Kidney (tissue), 14 donors: Measurements from ENCODE around the gene CYTH3. TPM values are rescaled to one million over a fixed set of nuclear protein-coding genes. Genes with fewer than 3 reads are reported as not detected.
"Not testable (repeated sequence)": the region's sequence is repeated elsewhere in the genome, so short reads cannot be mapped to it uniquely, and the experiment has no call there.

Source experiments
- DNase-seq, 5 donors: peaks; one replicate each; pipeline ENCODE4 v3.0.0-alpha.2; 2013 to 2020
- FAIRE-seq: peaks from 2 replicates; lab custom pipeline; 2012; peaks lifted over from hg19 to GRCh38; lab: Jason Lieb, UNC
- H3K27ac ChIP-seq, 2 donors: one replicate each; pipeline ENCODE4 v1.7.0; 2013; ENCODE audit warnings: low read depth in 2 of 2, low read length in 2 of 2, inconsistent platforms in 1 of 2
- H3K27me3 ChIP-seq: one replicate; pipeline ENCODE4 v1.7.1; 2013; ENCODE audit warnings: low read length, inconsistent platforms; ENCODE audit not compliant: control insufficient read depth, insufficient read depth
- H3K36me3 ChIP-seq, 3 donors: one replicate each; pipeline versions ENCODE4 v1.7.0 to v1.7.1; 2013; ENCODE audit warnings: low read length in 3 of 3, control low read depth in 1 of 3, inconsistent platforms in 1 of 3; ENCODE audit not compliant: insufficient read depth in 3 of 3, control insufficient read depth in 2 of 3
- H3K4me1 ChIP-seq, 3 donors: one replicate each; pipeline versions ENCODE4 v1.7.0 to v1.7.1; 2013; ENCODE audit warnings: low read length in 3 of 3, inconsistent platforms in 1 of 3, low read depth in 1 of 3; ENCODE audit not compliant: control insufficient read depth in 2 of 3, insufficient read depth in 2 of 3
- H3K4me3 ChIP-seq, 3 donors: one replicate each; pipeline versions ENCODE4 v1.7.0 to v1.8.1; 2013; ENCODE audit warnings: low read length in 3 of 3, control low read depth in 1 of 3, inconsistent platforms in 1 of 3
- H3K9ac ChIP-seq, 3 donors: one replicate each; pipeline versions ENCODE4 v1.7.0 to v1.7.1; 2013; ENCODE audit warnings: low read length in 3 of 3, control low read depth in 1 of 3, inconsistent platforms in 1 of 3
- H3K9me3 ChIP-seq, 3 donors: one replicate each; pipeline versions ENCODE4 v1.7.0 to v1.7.1; 2013; ENCODE audit warnings: low read length in 3 of 3, control low read depth in 1 of 3, inconsistent platforms in 1 of 3; ENCODE audit not compliant: control insufficient read depth in 2 of 3, insufficient read depth in 1 of 3
- CTCF ChIP-seq: IDR thresholded peaks from 3 replicates; pipeline ENCODE4 v1.5.1; 2012; ENCODE audit warnings: mild to moderate bottlenecking, moderate library complexity, borderline replicate concordance; ENCODE audit not compliant: insufficient read depth; ENCODE audit errors: extremely low read depth
- intact Hi-C: fragments of 100-400 bp; cut with DNase I; formaldehyde crosslinking; loops from one replicate; pipeline ENCODE4 v1.11.1; 2022
- polyA plus RNA-seq: library from polyadenylated mRNA; stranded (reverse); fragments of 350-450 nt; fragmentation: Illumina TruSeq; extraction: RNeasy Lipid Tissue Mini Kit (QIAGEN cat#74804); gene quantifications from one replicate; pipeline ENCODE4 v1.2.3, GENCODE V29; 2014; ENCODE audit warnings: low read depth, low replicate concordance; ENCODE audit not compliant: insufficient read depth
- total RNA-seq: library from RNA; stranded (reverse); fragmentation: NEBNext Ultra II Directional; extraction: Animal tissue kit (Norgen Biotek cat#: 25700); gene quantifications from one replicate; pipeline ENCODE4 v1.2.1, GENCODE V29; 2021
- donor health status: control.
- donor health status: control.
- donor health status: control.
- donor health status: control.
- donor health status: control.
- donor health status: DM: yes; HTN: yes; CAD: no.
- donor health status: Normal renal cell carcinoma (clear cell type).

CYTH3 gene
- total and polyA plus RNA-seq, 2 donors from 2014 or later = 9.1 to 18.5 TPM

GRCh38 chr7:6227294-6227846, 45.1 kb downstream of the CYTH3 start:
- H3K36me3 ChIP-seq = no peaks in the 10 kb centered on the region
- H3K27ac ChIP-seq = peak overlapping the region in 1 of 2 donors; percentile 13
- no peak overlapping the region for H3K4me3 ChIP-seq
- H3K9me3 ChIP-seq = no peaks in the 10 kb centered on the region
- DNase-seq (peak in 2 of 5 donors; percentile 30 to 65), FAIRE-seq (no peak)
- H3K4me1 ChIP-seq = peaks cover 2 to 19% (median 16%) of the 10 kb centered on the region in 3 donors
- H3K27me3 ChIP-seq = no peaks in the 10 kb centered on the region
- H3K9ac ChIP-seq = no peak overlapping the region
- no peak for TF ChIP-seq CTCF
- intact Hi-C loops = no loop called here

- Histone ChIP-seq H3K4me3 (no peak overlapping the region), H3K9me3 (no peaks in the 10 kb centered on the region), H3K9ac (no peak overlapping the region), H3K27me3 (no peaks in the 10 kb centered on the region), H3K4me1 (peaks cover 2 to 19% (median 11%) of the 10 kb centered on the region in 3 donors), H3K36me3 (no peaks in the 10 kb centered on the region), H3K27ac (peak overlapping the region in 1 of 2 donors; percentile 3)
- FAIRE-seq = no peak
- intact Hi-C loops = no loop called here
- TF ChIP-seq CTCF = no peak
- DNase-seq = peak in 2 of 5 donors; percentile 68 to 87
Observed at GRCh38 chr7:6226194-6226799, 46.1 kb downstream of the CYTH3 start.

- H3K27ac ChIP-seq, H3K27me3 ChIP-seq, H3K4me3 ChIP-seq, H3K9me3 ChIP-seq, H3K36me3 ChIP-seq, FAIRE-seq, DNase-seq, intact Hi-C loops, H3K9ac ChIP-seq: not testable (repeated sequence)
- peaks cover 2 to 12% (median 10%) of the 10 kb centered on the region in 3 donors for H3K4me1 ChIP-seq
Observed at GRCh38 chr7:6223411-6223810, 49.0 kb downstream of the CYTH3 start.

GRCh38 chr7:6223010-6223409, 49.4 kb downstream of the CYTH3 start:
- H3K27ac ChIP-seq, H3K27me3 ChIP-seq, H3K4me3 ChIP-seq, H3K9me3 ChIP-seq, intact Hi-C loops, FAIRE-seq, DNase-seq, H3K4me1 ChIP-seq, H3K9ac ChIP-seq, H3K36me3 ChIP-seq: not testable (repeated sequence)
